Measurements from ENCODE around the gene CRACDL.

GRCh38 chr2:98852932-98853331, 83.1 kb downstream of the CRACDL start:
- no peak for TF ChIP-seq CTCF (IDR thresholded peaks at IDR 0.05; ENCODE audit: low read depth, low read length)
- no peak for TF ChIP-seq EZH2phosphoT487 (IDR thresholded peaks at IDR 0.05; ENCODE audit: low read depth)
